ENCODE data around the gene ATG7. TPM values are rescaled to one million over a fixed set of nuclear protein-coding genes. Genes with fewer than 3 reads are reported as not detected.

Gene ATG7
- polyA plus RNA-seq, 2 of the 4 experiments (the other 2 are of a cell fraction): 27.2 to 41.2 TPM

- Histone ChIP-seq H3K27ac (no peak overlapping the region), H3K4me2 (no peak overlapping the region), H3K9me3 (no peaks in the 10 kb centered on the region), H3K4me1 (peaks cover 4% of the 10 kb centered on the region; the same call in 1 of the 3 replicates), H3K4me3 (no peak overlapping the region)
- FAIRE-seq (no peak), DNase-seq (ENCODE audit: low read depth in 1 of 2, low spot score in 1 of 2) (no peak), ATAC-seq (no peak)
- WGBS (ENCODE audit: missing lambda C conversion rate): 78% methylated on average over 6 of the region's 6 CpGs
- ChIA-PET CTCF (interaction anchor here (0.6 to 4.3 kb wide), 5 partner anchors 11 to 445 kb away, joined by 3 to 26 read pairs (median 3); no protein-coding TSS in a partner anchor), POLR2A (no interaction called here)
- TF ChIP-seq, protein P1, sequence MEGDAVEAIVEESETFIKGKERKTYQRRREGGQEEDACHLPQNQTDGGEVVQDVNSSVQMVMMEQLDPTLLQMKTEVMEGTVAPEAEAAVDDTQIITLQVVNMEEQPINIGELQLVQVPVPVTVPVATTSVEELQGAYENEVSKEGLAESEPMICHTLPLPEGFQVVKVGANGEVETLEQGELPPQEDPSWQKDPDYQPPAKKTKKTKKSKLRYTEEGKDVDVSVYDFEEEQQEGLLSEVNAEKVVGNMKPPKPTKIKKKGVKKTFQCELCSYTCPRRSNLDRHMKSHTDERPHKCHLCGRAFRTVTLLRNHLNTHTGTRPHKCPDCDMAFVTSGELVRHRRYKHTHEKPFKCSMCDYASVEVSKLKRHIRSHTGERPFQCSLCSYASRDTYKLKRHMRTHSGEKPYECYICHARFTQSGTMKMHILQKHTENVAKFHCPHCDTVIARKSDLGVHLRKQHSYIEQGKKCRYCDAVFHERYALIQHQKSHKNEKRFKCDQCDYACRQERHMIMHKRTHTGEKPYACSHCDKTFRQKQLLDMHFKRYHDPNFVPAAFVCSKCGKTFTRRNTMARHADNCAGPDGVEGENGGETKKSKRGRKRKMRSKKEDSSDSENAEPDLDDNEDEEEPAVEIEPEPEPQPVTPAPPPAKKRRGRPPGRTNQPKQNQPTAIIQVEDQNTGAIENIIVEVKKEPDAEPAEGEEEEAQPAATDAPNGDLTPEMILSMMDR (IDR thresholded peaks at IDR 0.05): no peak
- TF ChIP-seq BHLHE40 (IDR thresholded peaks at IDR 0.05; ENCODE audit: low read depth, low read length): no peak
These were observed 119.1 kb downstream of the ATG7 start for GRCh38 chr3:11391174-11391879.

GRCh38 chr3:11392014-11392859 lies 120.0 kb downstream of the ATG7 start:
- FAIRE-seq (no peak), DNase-seq (ENCODE audit: low read depth in 1 of 2, low spot score in 1 of 2) (no peak), ATAC-seq (no peak)
- 67% methylated on average over 3 of the region's 3 CpGs for WGBS (ENCODE audit: missing lambda C conversion rate)
- CTCF ChIA-PET: interaction anchor here (0.6 to 4.3 kb wide), 5 partner anchors 12 to 444 kb away, joined by 3 to 26 read pairs (median 3); partner anchors contain the start of gene VGLL4
- Histone ChIP-seq H3K4me1 (peaks cover 4% of the 10 kb centered on the region; the same call in 1 of the 3 replicates), H3K9me3 (no peaks in the 10 kb centered on the region), H3K4me3 (no peak overlapping the region), H3K4me2 (no peak overlapping the region), H3K27ac (no peak overlapping the region)
- POLR2A ChIA-PET: no interaction called here
- no peak for TF ChIP-seq ZNF302 (CRISPR knock-in tag; IDR thresholded peaks at IDR 0.05)
- TF ChIP-seq SMC3 (IDR thresholded peaks at IDR 0.05): no peak
- TF ChIP-seq, protein P2, sequence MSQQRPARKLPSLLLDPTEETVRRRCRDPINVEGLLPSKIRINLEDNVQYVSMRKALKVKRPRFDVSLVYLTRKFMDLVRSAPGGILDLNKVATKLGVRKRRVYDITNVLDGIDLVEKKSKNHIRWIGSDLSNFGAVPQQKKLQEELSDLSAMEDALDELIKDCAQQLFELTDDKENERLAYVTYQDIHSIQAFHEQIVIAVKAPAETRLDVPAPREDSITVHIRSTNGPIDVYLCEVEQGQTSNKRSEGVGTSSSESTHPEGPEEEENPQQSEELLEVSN (IDR thresholded peaks at IDR 0.05; ENCODE audit: borderline replicate concordance, low read depth): no peak
- TF ChIP-seq HEYL (CRISPR knock-in tag; IDR thresholded peaks at IDR 0.05): no peak

- no peaks in the 10 kb centered on the region for H3K9me3 ChIP-seq
- DNase-seq (ENCODE audit: low read depth in 1 of 2, low spot score in 1 of 2): no peak
- no peak for ATAC-seq
- H3K4me1 ChIP-seq: peaks cover 4% of the 10 kb centered on the region; the same call in 1 of the 3 replicates
- WGBS (ENCODE audit: missing lambda C conversion rate): 94% methylated on average over 2 of the region's 2 CpGs
- no peak overlapping the region for H3K27ac ChIP-seq
- no peak overlapping the region for H3K4me2 ChIP-seq
- no peak for FAIRE-seq
- ChIA-PET CTCF (interaction anchor here (0.7 to 4.3 kb wide), 2 partner anchors 13 to 251 kb away, joined by 3 to 26 read pairs; partner anchors contain the start of gene VGLL4), POLR2A (interaction anchor here (0.6 kb wide), 1 partner anchor 60 kb away, joined by 4 read pairs; no protein-coding TSS in a partner anchor)
- no peak overlapping the region for H3K4me3 ChIP-seq
- TF ChIP-seq EHMT2 (IDR thresholded peaks at IDR 0.05; ENCODE audit: low read depth) (no peak), NR3C1 (IDR thresholded peaks at IDR 0.05) (no peak), HOXB5 (CRISPR knock-in tag; IDR thresholded peaks at IDR 0.05) (no peak), JUNB (IDR thresholded peaks at IDR 0.05) (no peak), RAD21 (conservative IDR thresholded peaks at IDR 0.05 in 1 of 2, IDR thresholded peaks at IDR 0.05 in 1 of 2) (no peak), HOXB13 (CRISPR knock-in tag; IDR thresholded peaks at IDR 0.05; ENCODE audit: low read depth) (no peak), ZNF302 (CRISPR knock-in tag; IDR thresholded peaks at IDR 0.05) (no peak)
- TF ChIP-seq, protein P3, sequence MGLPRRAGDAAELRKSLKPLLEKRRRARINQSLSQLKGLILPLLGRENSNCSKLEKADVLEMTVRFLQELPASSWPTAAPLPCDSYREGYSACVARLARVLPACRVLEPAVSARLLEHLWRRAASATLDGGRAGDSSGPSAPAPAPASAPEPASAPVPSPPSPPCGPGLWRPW (IDR thresholded peaks at IDR 0.05): no peak
These were observed 120.6 kb downstream of the ATG7 start for GRCh38 chr3:11392860-11393114.

GRCh38 chr3:11393401-11393800 lies 121.2 kb downstream of the ATG7 start:
- DNase-seq (ENCODE audit: low read depth in 1 of 2, low spot score in 1 of 2) (no peak), FAIRE-seq (no peak), ATAC-seq (no peak)
- ChIA-PET CTCF (interaction anchor here (0.5 to 1.3 kb wide), 3 partner anchors 14 to 212 kb away, joined by 3 to 9 read pairs (median 4); no protein-coding TSS in a partner anchor), POLR2A (interaction anchor here (0.6 kb wide), 1 partner anchor 60 kb away, joined by 4 read pairs; no protein-coding TSS in a partner anchor)
- no peak overlapping the region for H3K27ac ChIP-seq
- TF ChIP-seq ZC3H11A (IDR thresholded peaks at IDR 0.05) (no peak), POLR2A (IDR thresholded peaks at IDR 0.05; ENCODE audit: low read length) (no peak)
- peaks cover 4% of the 10 kb centered on the region; the same call in 1 of the 3 replicates for H3K4me1 ChIP-seq
- H3K9me3 ChIP-seq: no peaks in the 10 kb centered on the region
- H3K4me2 ChIP-seq: no peak overlapping the region
- H3K4me3 ChIP-seq: no peak overlapping the region
- WGBS (ENCODE audit: missing lambda C conversion rate): 86% methylated on average over 3 of the region's 3 CpGs

Measured in A549 (cell line).